Thyroid gland (tissue), 4 donors: ENCODE measurements around the gene KCNAB1.

Experiments used
- CTCF ChIP-seq, 6 experiments: fragments of 200-600 bp in 3 of 6; fragments of 450-650 bp in 3 of 6; sonication (generic) in 3 of 6; IDR thresholded peaks; one replicate each; pipeline ENCODE4 v1.5.1; 2016 to 2019; ENCODE audit warnings: antibody characterized with exemption in 6 of 6, mild to moderate bottlenecking in 2 of 6, inconsistent platforms in 1 of 6, moderate library complexity in 1 of 6
- POLR2A ChIP-seq, 2 donors: fragments of 450-650 bp; IDR thresholded peaks; one replicate each; pipeline ENCODE4 v1.6.1; 2017; ENCODE audit warnings: antibody characterized with exemption in 2 of 2, mild to moderate bottlenecking in 2 of 2, moderate library complexity in 1 of 2

- no peak for TF ChIP-seq CTCF (IDR thresholded peaks at IDR 0.05)
- TF ChIP-seq POLR2A (IDR thresholded peaks at IDR 0.05), result no peak
These were observed 110.0 kb downstream of the KCNAB1 start for GRCh38 chr3:156230278-156230900.
